Left lung (tissue), 10 donors: ENCODE results near the gene PTCD3. TPM values are rescaled to one million over a fixed set of nuclear protein-coding genes. Genes with fewer than 3 reads are reported as not detected.
A peak's percentile ranks its signal among the peaks of the same experiment; 100 is the strongest.

ENCODE experiments used
- ATAC-seq: fragments of 200-7000 bp; cut with Tn5 transposase; one replicate; pipeline ENCODE4 v1.9.1; 2020; ENCODE audit warnings: moderate library complexity
- DNase-seq, 4 donors: peaks; one replicate each; pipeline ENCODE4 v3.0.0-alpha.2; 2013 to 2020
- H3K27ac ChIP-seq, 2 donors: fragments of 200-600 bp; sonication (generic) in 1 of 2; one replicate each; pipeline versions ENCODE4 v1.5.0 to v1.8.0; 2020 to 2021
- H3K27me3 ChIP-seq, 2 donors: fragments of 200-600 bp; sonication (generic) in 1 of 2; one replicate each; pipeline versions ENCODE4 v1.5.0 to v1.8.0; 2020 to 2021
- H3K36me3 ChIP-seq, 2 donors: fragments of 200-600 bp; sonication (generic) in 1 of 2; one replicate each; pipeline versions ENCODE4 v1.5.0 to v1.8.0; 2020 to 2021
- H3K4me1 ChIP-seq, 2 donors: fragments of 200-600 bp; one replicate each; pipeline ENCODE4 v1.8.0; 2021
- H3K4me3 ChIP-seq, 2 donors: fragments of 200-600 bp; sonication (generic) in 1 of 2; one replicate each; pipeline versions ENCODE4 v1.5.0 to v1.8.0; 2020 to 2021; ENCODE audit warnings: mild to moderate bottlenecking in 1 of 2
- H3K9me3 ChIP-seq, 2 donors: fragments of 200-600 bp; sonication (generic) in 1 of 2; one replicate each; pipeline versions ENCODE4 v1.5.0 to v1.8.0; 2020 to 2021
- CTCF ChIP-seq, 2 donors: fragments of 200-600 bp; sonication (generic) in 1 of 2; IDR thresholded peaks; one replicate each; pipeline versions ENCODE4 v1.5.0 to v1.8.0; 2021; ENCODE audit warnings: antibody characterized with exemption in 2 of 2
- intact Hi-C, 2 donors: fragments of 100-400 bp; cut with DNase I; formaldehyde crosslinking; loops; one replicate each; pipeline versions ENCODE4 v1.11.2 to v1.14.2; 2022
- polyA plus RNA-seq, 6 donors: library from polyadenylated mRNA; unstranded; fragments of 120-200 nt; gene quantifications; one replicate each; pipeline ENCODE4 v1.2.1, GENCODE V29; 2013; ENCODE audit not compliant: insufficient read length in 6 of 6
- total RNA-seq, 2 donors: library from RNA; stranded (reverse); fragmentation: NEBNext Ultra II Directional; extraction: Animal tissue kit (Norgen Biotek cat#: 25700); gene quantifications; one replicate each; pipeline ENCODE4 v1.2.1, GENCODE V29; 2021
- donor health status: DM: no; HTN: yes; CAD: no.
- donor health status: DM: no; HTN: no; CAD: no.

PTCD3 gene
- total and polyA plus RNA-seq, 8 donors, result 76.8 to 175 (median 137) TPM

- TF ChIP-seq CTCF (IDR thresholded peaks at IDR 0.05), result peak; percentile 62 to 78
- H3K9me3 ChIP-seq, result no peaks in the 10 kb centered on the region
- peaks cover 0 to 16% of the 10 kb centered on the region in 2 donors for H3K4me1 ChIP-seq
- no peaks in the 10 kb centered on the region for H3K27me3 ChIP-seq
- peak overlapping the region in 1 of 2 donors; percentile 5 for H3K27ac ChIP-seq
- DNase-seq (peak; percentile 40 to 92 (median 79)), ATAC-seq (peak; percentile 92)
- no peak overlapping the region for H3K4me3 ChIP-seq
- peaks cover 0 to 67% of the 10 kb centered on the region in 2 donors for H3K36me3 ChIP-seq
- intact Hi-C loops, result loop anchor here in 1 of 2 donors (5.0 kb wide), 1 partner anchor 253 kb away; no protein-coding TSS in a partner anchor
Measured at GRCh38 chr2:86079981-86080911, 25.8 kb upstream of the PTCD3 start.

GRCh38 chr2:86081724-86082123, 24.3 kb upstream of the PTCD3 start:
- ATAC-seq, result no peak
- Histone ChIP-seq H3K27me3 (no peaks in the 10 kb centered on the region), H3K4me1 (peaks cover 0 to 16% of the 10 kb centered on the region in 2 donors), H3K4me3 (no peak overlapping the region), H3K9me3 (no peaks in the 10 kb centered on the region), H3K27ac (no peak overlapping the region), H3K36me3 (peaks cover 0 to 72% of the 10 kb centered on the region in 2 donors)
- DNase-seq, result no peak
- TF ChIP-seq CTCF (IDR thresholded peaks at IDR 0.05), result no peak
- intact Hi-C loops, result no loop called here

- ATAC-seq, result no peak
- TF ChIP-seq CTCF (IDR thresholded peaks at IDR 0.05), result no peak
- H3K9me3 ChIP-seq, result no peaks in the 10 kb centered on the region
- peaks cover 0 to 16% of the 10 kb centered on the region in 2 donors for H3K4me1 ChIP-seq
- DNase-seq, result no peak
- H3K27me3 ChIP-seq, result no peaks in the 10 kb centered on the region
- no peak overlapping the region for H3K4me3 ChIP-seq
- intact Hi-C loops, result no loop called here
- no peak overlapping the region for H3K27ac ChIP-seq
- H3K36me3 ChIP-seq, result peaks cover 0 to 72% of the 10 kb centered on the region in 2 donors
Measured at GRCh38 chr2:86082756-86083155, 23.3 kb upstream of the PTCD3 start.

- DNase-seq, result no peak
- intact Hi-C loops, result no loop called here
Measured at GRCh38 chr2:86087936-86088850, 17.8 kb upstream of the PTCD3 start.

More at GRCh38 chr2:86087936-86088850, 17.8 kb upstream of the PTCD3 start:
- no peak overlapping the region for H3K4me3 ChIP-seq
- H3K9me3 ChIP-seq, result no peaks in the 10 kb centered on the region
- no peak for TF ChIP-seq CTCF (IDR thresholded peaks at IDR 0.05)
- peaks cover 4 to 91% of the 10 kb centered on the region in 2 donors for H3K36me3 ChIP-seq
- no peaks in the 10 kb centered on the region for H3K4me1 ChIP-seq
- ATAC-seq, result no peak
- H3K27ac ChIP-seq, result no peak overlapping the region
- H3K27me3 ChIP-seq, result no peaks in the 10 kb centered on the region
